Vagina (tissue), 2 donors: ENCODE results near the gene UQCRQ.

ENCODE experiments used
- CTCF ChIP-seq, 3 experiments: fragments of 450-650 bp in 2 of 3; fragments of 200-600 bp in 1 of 3; sonication (generic) in 1 of 3; IDR thresholded peaks; one replicate each; pipeline ENCODE4 v1.5.1; 2017 to 2019; ENCODE audit warnings: antibody characterized with exemption in 3 of 3, mild to moderate bottlenecking in 2 of 3, moderate library complexity in 2 of 3
- POLR2A ChIP-seq, 2 donors: fragments of 450-650 bp; IDR thresholded peaks; one replicate each; pipeline ENCODE4 v1.6.1; 2017; ENCODE audit warnings: antibody characterized with exemption in 2 of 2, mild to moderate bottlenecking in 2 of 2, moderate library complexity in 2 of 2

- TF ChIP-seq CTCF (IDR thresholded peaks at IDR 0.05) (no peak), POLR2A (IDR thresholded peaks at IDR 0.05) (no peak)
Observed at GRCh38 chr5:132909702-132910101, 43.3 kb downstream of the UQCRQ start.
